ENCODE results near the gene RNPEP. TPM values are rescaled to one million over a fixed set of nuclear protein-coding genes. Genes with fewer than 3 reads are reported as not detected.

The RNPEP gene
- total and polyA plus RNA-seq, 2 of the 8 experiments (the other 6 are each of a cell fraction or from before 2014, with no cell fraction given), result 34.1 to 51.1 TPM

DNA sequence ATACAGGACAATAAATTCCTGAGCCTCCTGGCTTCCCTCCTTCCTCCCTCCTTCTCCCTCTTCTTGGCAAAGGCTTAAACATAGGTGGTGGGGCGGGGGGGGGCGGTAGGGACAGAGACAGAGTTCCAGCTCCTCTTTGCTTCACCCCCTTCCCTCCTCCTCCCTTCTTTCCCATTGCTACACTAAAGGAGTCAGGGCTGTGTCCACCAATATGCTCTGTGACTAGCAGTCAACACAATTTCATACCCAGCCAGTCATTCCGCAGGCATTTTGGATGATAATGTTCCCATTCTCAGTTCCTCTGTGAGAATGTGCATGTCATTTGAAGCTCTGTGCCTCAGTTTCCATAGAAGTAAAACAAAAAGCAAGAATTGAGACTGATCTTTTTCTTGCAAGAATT is 37.8 kb upstream of the RNPEP start:
- Histone ChIP-seq H2BK20ac (ENCODE audit: low read length) (no peak overlapping the region), H3K27ac (ENCODE audit: low read depth, low read length) (no peak overlapping the region), H4K20me1 (replicated peaks in 1 of 2; ENCODE audit: control insufficient read depth in 1 of 2, insufficient read depth in 2 of 2, low read length in 2 of 2) (no peaks in the 10 kb centered on the region), H3K14ac (ENCODE audit: insufficient read length) (no peak overlapping the region), H3K36me3 (ENCODE audit: control insufficient read depth in 2 of 4, insufficient read depth in 4 of 4, low read length in 3 of 4) (no peaks in the 10 kb centered on the region; a peak in 1 of 8 replicates), H3K27me3 (replicated peaks in 1 of 4; ENCODE audit: control insufficient read depth in 3 of 4, extremely low read depth in 1 of 4, insufficient read depth in 3 of 4, low read length in 3 of 4) (peaks cover 0 to 15% (median 13%) of the 10 kb centered on the region in 4 experiments; a peak in 6 of 7 replicates), H2AFZ (ENCODE audit: low read length) (no peak overlapping the region), H3K4me1 (replicated peaks in 1 of 4; ENCODE audit: control insufficient read depth in 3 of 4, insufficient read depth in 4 of 4, low read length in 3 of 4) (peaks cover 7 to 19% (median 10%) of the 10 kb centered on the region in 4 experiments), H3K23ac (ENCODE audit: insufficient read length) (no peak overlapping the region), H3K79me1 (ENCODE audit: low read depth, low read length) (no peaks in the 10 kb centered on the region), H3K4me3 (ENCODE audit: extremely low read depth in 1 of 4, insufficient read depth in 2 of 4, low read depth in 3 of 4, low read length in 4 of 4) (no peak overlapping the region), H4K91ac (replicated peaks; ENCODE audit: insufficient read length, low read length) (no peak overlapping the region), H2BK15ac (ENCODE audit: low read length) (no peak overlapping the region), H3K56ac (replicated peaks; ENCODE audit: insufficient read length, low read depth, low read length) (no peak overlapping the region), H3K79me2 (ENCODE audit: control insufficient read depth in 1 of 2, insufficient read depth in 2 of 2, low read length in 2 of 2) (no peaks in the 10 kb centered on the region), H2BK12ac (ENCODE audit: low read depth, low read length) (no peak overlapping the region), H2BK5ac (ENCODE audit: low read depth, low read length) (no peak overlapping the region), H2AK5ac (ENCODE audit: low read depth, low read length) (no peak overlapping the region), H3K9ac (replicated peaks in 1 of 4; ENCODE audit: extremely low read depth in 1 of 4, low read depth in 3 of 4, low read length in 3 of 4) (no peak overlapping the region), H3K4ac (replicated peaks; ENCODE audit: insufficient read length, low read depth, low read length) (no peak overlapping the region), H3K4me2 (ENCODE audit: insufficient read depth in 1 of 2, low read depth in 2 of 2, low read length in 2 of 2) (peak overlapping the region in 1 of 2 experiments; percentile 99; a peak in 1 of 4 replicates), H4K5ac (ENCODE audit: insufficient read length, low read depth, low read length) (no peak overlapping the region), H3K9me3 (ENCODE audit: insufficient read depth in 2 of 2, low read depth in 1 of 2, low read length in 1 of 2) (no peaks in the 10 kb centered on the region), H2BK120ac (replicated peaks; ENCODE audit: low read depth, low read length) (no peak overlapping the region), H3K18ac (ENCODE audit: extremely low read depth, low read length) (no peak overlapping the region), H3K23me2 (ENCODE audit: low read depth, low read length) (peaks cover 8% of the 10 kb centered on the region), H4K8ac (ENCODE audit: extremely low read depth, insufficient read depth, low read length) (no peak overlapping the region)
- ChIA-PET CTCF (ENCODE audit: partially characterized antibody) (interaction anchor here (0.7 to 8.4 kb wide), 23 partner anchors 7 to 222 kb away, joined by 3 to 145 read pairs (median 6); partner anchors contain the start of gene TIMM17A), POLR2A (ENCODE audit: partially characterized antibody) (interaction anchor here (1.1 to 3.4 kb wide), 9 partner anchors 11 to 66 kb away, joined by 3 to 27 read pairs (median 5); partner anchors contain the start of gene TIMM17A)
- DNase-seq (ENCODE audit: low read depth in 1 of 2, low spot score in 2 of 2) (no peak), FAIRE-seq (no peak)
- 49% methylated on average over 3 of the region's 3 CpGs; no CpG with 5 or more reads in 1 of the 2 experiments for WGBS, 2 experiments (ENCODE audit: extremely low coverage in 1 of 2, insufficient coverage in 1 of 2, insufficient read length in 1 of 2, insufficient replicate concordance in 2 of 2, low coverage in 1 of 2, low lambda C conversion rate in 2 of 2, missing lambda C conversion rate in 1 of 2)
